Gastroesophageal sphincter (tissue), 4 donors: Measurements from ENCODE around the gene EML3. TPM values are rescaled to one million over a fixed set of nuclear protein-coding genes. Genes with fewer than 3 reads are reported as not detected.

Experiments
- ATAC-seq: fragments of 150-250 bp; one replicate; pipeline ENCODE4 v1.9.1; 2016; ENCODE audit warnings: mild to moderate bottlenecking, moderate library complexity
- H3K27ac ChIP-seq, 4 donors: fragments of 200-600 bp; sonication (generic) in 3 of 4; 1 replicate in 3 of 4; 2 replicates in 1 of 4; pipeline ENCODE4 v1.5.1; 2016 to 2019
- H3K27me3 ChIP-seq: fragments of 200-600 bp; sonication (generic); one replicate; pipeline ENCODE4 v1.5.1; 2019
- H3K36me3 ChIP-seq, 2 donors: fragments of 200-600 bp; sonication (generic); one replicate each; pipeline ENCODE4 v1.5.1; 2019; ENCODE audit warnings: control low read depth in 1 of 2
- H3K4me1 ChIP-seq, 3 donors: fragments of 200-600 bp; sonication (generic); 1 replicate in 2 of 3; 2 replicates in 1 of 3; pipeline ENCODE4 v1.5.1; 2016 to 2019; ENCODE audit warnings: control low read depth in 2 of 3
- H3K4me3 ChIP-seq, 2 donors: fragments of 200-600 bp; sonication (generic); one replicate each; pipeline ENCODE4 v1.5.1; 2019; ENCODE audit warnings: mild to moderate bottlenecking in 1 of 2, moderate library complexity in 1 of 2
- H3K9me3 ChIP-seq, 3 donors: fragments of 200-600 bp; sonication (generic); one replicate each; pipeline ENCODE4 v1.5.1; 2017 to 2019; ENCODE audit warnings: control low read depth in 2 of 3
- CTCF ChIP-seq, 4 experiments: fragments of 200-600 bp in 2 of 4; fragments of 450-650 bp in 2 of 4; sonication (generic) in 1 of 4; IDR thresholded peaks; one replicate each; pipeline ENCODE4 v1.5.1; 2017 to 2019; ENCODE audit warnings: antibody characterized with exemption in 4 of 4, mild to moderate bottlenecking in 2 of 4, moderate library complexity in 2 of 4
- EP300 ChIP-seq: sonication (generic); formaldehyde crosslinking; IDR thresholded peaks from one replicate; pipeline ENCODE4 v1.6.1; 2017; ENCODE audit warnings: antibody characterized with exemption, mild to moderate bottlenecking
- POLR2A ChIP-seq, 2 donors: fragments of 450-650 bp; IDR thresholded peaks; one replicate each; pipeline ENCODE4 v1.6.1; 2017; ENCODE audit warnings: antibody characterized with exemption in 2 of 2, mild to moderate bottlenecking in 2 of 2, moderate library complexity in 1 of 2
- POLR2AphosphoS5 ChIP-seq: sonication (generic); formaldehyde crosslinking; IDR thresholded peaks from one replicate; pipeline ENCODE4 v1.6.1; 2017; ENCODE audit warnings: antibody characterized with exemption
- WGBS, 2 donors: methylation state at CpG; one replicate each; pipeline ENCODE4 v1.1.5; 2018; ENCODE audit warnings: low coverage in 1 of 2; 5-methylcytosine and 5-hydroxymethylcytosine counted together
- total RNA-seq, 4 donors: library from RNA; depleted of rRNA; stranded (reverse); fragments of >200 nt; gene quantifications; one replicate each; pipeline ENCODE4 v1.1.0, GENCODE V29; 2016

EML3 gene
- total RNA-seq, 4 donors from 2014 or later, result 25.4 to 36.7 (median 31.9) TPM

GRCh38 chr11:62614275-62614674 lies 1.7 kb upstream of the EML3 start:
- WGBS, 2 donors, result 50 to 55% methylated on average over 1 to 7 of the region's 8 CpGs
- TF ChIP-seq POLR2AphosphoS5 (no peak), EP300 (no peak), CTCF (IDR thresholded peaks at IDR 0.05) (no peak), POLR2A (IDR thresholded peaks at IDR 0.05) (no peak)
- H3K4me1 ChIP-seq, result peaks cover 2 to 44% (median 21%) of the 10 kb centered on the region in 3 donors
- no peak for ATAC-seq
- H3K9me3 ChIP-seq, result no peaks in the 10 kb centered on the region
- peak overlapping the region in 3 of 4 donors; percentile 96 to 98 (median 96) for H3K27ac ChIP-seq
- no peaks in the 10 kb centered on the region for H3K27me3 ChIP-seq
- peaks cover 0 to 63% of the 10 kb centered on the region in 2 donors for H3K36me3 ChIP-seq
- no peak overlapping the region for H3K4me3 ChIP-seq

GRCh38 chr11:62613291-62613778 lies 760 bp upstream of the EML3 start:
- Histone ChIP-seq H3K4me3 (peak overlapping the region in 1 of 2 donors; percentile 95), H3K4me1 (peaks cover 2 to 42% (median 21%) of the 10 kb centered on the region in 3 donors), H3K36me3 (peaks cover 0 to 65% of the 10 kb centered on the region in 2 donors), H3K27ac (peak overlapping the region; percentile 93 to 98 (median 96)), H3K27me3 (no peaks in the 10 kb centered on the region), H3K9me3 (no peaks in the 10 kb centered on the region)
- ATAC-seq, result no peak
- WGBS, 2 donors, result 0% methylated on average over 2 of the region's 15 CpGs; no CpG with 5 or more reads in 1 of the 2 donors
- TF ChIP-seq POLR2A (IDR thresholded peaks at IDR 0.05), result no peak
- TF ChIP-seq EP300, result no peak
- TF ChIP-seq CTCF (IDR thresholded peaks at IDR 0.05), result no peak
- no peak for TF ChIP-seq POLR2AphosphoS5

GRCh38 chr11:62611705-62612365 lies 740 bp downstream of the EML3 start:
- ATAC-seq, result peak; percentile 1
- Histone ChIP-seq H3K4me1 (peaks cover 2 to 42% (median 21%) of the 10 kb centered on the region in 3 donors), H3K36me3 (peaks cover 0 to 68% of the 10 kb centered on the region in 2 donors), H3K9me3 (no peaks in the 10 kb centered on the region), H3K4me3 (peak overlapping the region; percentile 74 to 95), H3K27me3 (no peaks in the 10 kb centered on the region), H3K27ac (peak overlapping the region; percentile 93 to 98 (median 96))
- no peak for TF ChIP-seq EP300
- peak; percentile 11 for TF ChIP-seq POLR2AphosphoS5
- peak in 2 of 4 experiments; percentile 21 to 32 for TF ChIP-seq CTCF (IDR thresholded peaks at IDR 0.05)
- no peak for TF ChIP-seq POLR2A (IDR thresholded peaks at IDR 0.05)
- 0% methylated on average over 4 to 18 of the region's 34 CpGs for WGBS, 2 donors

- H3K4me3 ChIP-seq, result peak overlapping the region; percentile 74 to 95
- TF ChIP-seq EP300 (no peak), POLR2A (IDR thresholded peaks at IDR 0.05) (no peak)
- 80% methylated on average over 1 of the region's 28 CpGs; no CpG with 5 or more reads in 1 of the 2 donors for WGBS, 2 donors
- H3K36me3 ChIP-seq, result peaks cover 0 to 68% of the 10 kb centered on the region in 2 donors
- H3K27me3 ChIP-seq, result no peaks in the 10 kb centered on the region
- peaks cover 2 to 42% (median 21%) of the 10 kb centered on the region in 3 donors for H3K4me1 ChIP-seq
- no peak for ATAC-seq
- peak overlapping the region; percentile 93 to 98 (median 96) for H3K27ac ChIP-seq
- no peaks in the 10 kb centered on the region for H3K9me3 ChIP-seq
These were observed 1.5 kb downstream of the EML3 start for GRCh38 chr11:62610814-62611704.

- ATAC-seq, result no peak
- Histone ChIP-seq H3K36me3 (peaks cover 0 to 68% of the 10 kb centered on the region in 2 donors), H3K27me3 (no peaks in the 10 kb centered on the region), H3K9me3 (no peaks in the 10 kb centered on the region), H3K27ac (no peak overlapping the region), H3K4me1 (peaks cover 2 to 42% (median 21%) of the 10 kb centered on the region in 3 donors), H3K4me3 (no peak overlapping the region)
- WGBS, 2 donors, result 83 to 88% methylated on average over 1 to 4 of the region's 6 CpGs
- TF ChIP-seq POLR2A (IDR thresholded peaks at IDR 0.05), result no peak
- no peak for TF ChIP-seq CTCF (IDR thresholded peaks at IDR 0.05)
- no peak for TF ChIP-seq EP300
- no peak for TF ChIP-seq POLR2AphosphoS5
These were observed 2.2 kb downstream of the EML3 start for GRCh38 chr11:62610403-62610802.
